Measurements from ENCODE around the gene AIG1. TPM values are rescaled to one million over a fixed set of nuclear protein-coding genes. Genes with fewer than 3 reads are reported as not detected.
"Not testable (repeated sequence)": the region's sequence is repeated elsewhere in the genome, so short reads cannot be mapped to it uniquely, and the experiment has no call there.

AIG1 gene
- total and polyA plus RNA-seq, 12 donors: 21.0 to 55.7 (median 47.2) TPM

GRCh38 chr6:143295932-143296331 lies 235.2 kb downstream of the AIG1 start:
- intact Hi-C loops (cut with DNase I): no loop called here
- no peak overlapping the region for H3K27ac ChIP-seq
- no peak overlapping the region for H3K4me3 ChIP-seq
- H3K4me1 ChIP-seq (replicated peaks in 1 of 2): no peaks in the 10 kb centered on the region
- H3K9me3 ChIP-seq (replicated peaks in 1 of 3): no peaks in the 10 kb centered on the region
- TF ChIP-seq POLR2A (IDR thresholded peaks at IDR 0.05) (no peak), CTCF (IDR thresholded peaks at IDR 0.05) (no peak)
- 95 to 99% (median 97%) methylated on average over 3 of the region's 3 CpGs for WGBS, 4 donors
- no peaks in the 10 kb centered on the region for H3K36me3 ChIP-seq (replicated peaks in 1 of 2)
- no peak for DNase-seq
- H3K27me3 ChIP-seq: no peaks in the 10 kb centered on the region

GRCh38 chr6:143298071-143298470 lies 237.4 kb downstream of the AIG1 start:
- DNase-seq: no peak
- Histone ChIP-seq H3K4me3 (no peak overlapping the region), H3K27ac (no peak overlapping the region), H3K36me3 (replicated peaks in 1 of 2) (no peaks in the 10 kb centered on the region), H3K9me3 (replicated peaks in 1 of 3) (no peaks in the 10 kb centered on the region), H3K4me1 (replicated peaks in 1 of 2) (no peaks in the 10 kb centered on the region), H3K27me3 (no peaks in the 10 kb centered on the region)
- intact Hi-C loops (cut with DNase I): no loop called here
- TF ChIP-seq POLR2A (IDR thresholded peaks at IDR 0.05) (no peak), CTCF (IDR thresholded peaks at IDR 0.05) (no peak)
- WGBS, 4 donors: 82 to 91% (median 86%) methylated on average over 1 of the region's 1 CpG

GRCh38 chr6:143299253-143300166 lies 238.8 kb downstream of the AIG1 start:
- WGBS, 4 donors: 86 to 91% (median 88%) methylated on average over 6 of the region's 6 CpGs
- no peak for TF ChIP-seq CTCF (IDR thresholded peaks at IDR 0.05)
- TF ChIP-seq POLR2A (IDR thresholded peaks at IDR 0.05): no peak
- no peak for DNase-seq
- H3K4me3 ChIP-seq: no peak overlapping the region
- H3K4me1 ChIP-seq (replicated peaks in 1 of 2): no peaks in the 10 kb centered on the region
- intact Hi-C loops (cut with DNase I): no loop called here
- H3K9me3 ChIP-seq (replicated peaks in 1 of 3): no peaks in the 10 kb centered on the region
- no peak overlapping the region for H3K27ac ChIP-seq
- no peaks in the 10 kb centered on the region for H3K27me3 ChIP-seq
- no peaks in the 10 kb centered on the region for H3K36me3 ChIP-seq (replicated peaks in 1 of 2)

GRCh38 chr6:143301188-143301587 lies 240.5 kb downstream of the AIG1 start:
- no peaks in the 10 kb centered on the region for H3K9me3 ChIP-seq (replicated peaks in 1 of 3)
- WGBS, 4 donors: 72 to 87% (median 80%) methylated on average over 4 of the region's 4 CpGs
- intact Hi-C loops (cut with DNase I): no loop called here
- no peaks in the 10 kb centered on the region for H3K4me1 ChIP-seq (replicated peaks in 1 of 2)
- no peak overlapping the region for H3K27ac ChIP-seq
- H3K36me3 ChIP-seq (replicated peaks in 1 of 2): no peaks in the 10 kb centered on the region
- TF ChIP-seq CTCF (IDR thresholded peaks at IDR 0.05) (no peak), POLR2A (IDR thresholded peaks at IDR 0.05) (no peak)
- DNase-seq: no peak
- no peak overlapping the region for H3K4me3 ChIP-seq
- H3K27me3 ChIP-seq: no peaks in the 10 kb centered on the region

- H3K9me3 ChIP-seq (replicated peaks in 1 of 3); H3K27me3 ChIP-seq; H3K4me3 ChIP-seq; H3K4me1 ChIP-seq (replicated peaks in 1 of 2); H3K27ac ChIP-seq; H3K36me3 ChIP-seq (replicated peaks in 1 of 2); intact Hi-C loops (cut with DNase I); DNase-seq: not testable (repeated sequence)
- WGBS, 4 donors: 94 to 100% (median 97%) methylated on average over 5 to 10 of the region's 10 CpGs; no CpG with 5 or more reads in 1 of the 4 donors
Observed at GRCh38 chr6:143307760-143308159, 247.1 kb downstream of the AIG1 start.

Measured in adrenal gland (tissue), 12 donors.